ENCODE data around the gene SLC35B1. TPM values are rescaled to one million over a fixed set of nuclear protein-coding genes. Genes with fewer than 3 reads are reported as not detected.
A peak's percentile ranks its signal among the peaks of the same experiment; 100 is the strongest.

SLC35B1 gene
- total RNA-seq, 1 experiment from 2014 or later, result 44.7 TPM

DNA sequence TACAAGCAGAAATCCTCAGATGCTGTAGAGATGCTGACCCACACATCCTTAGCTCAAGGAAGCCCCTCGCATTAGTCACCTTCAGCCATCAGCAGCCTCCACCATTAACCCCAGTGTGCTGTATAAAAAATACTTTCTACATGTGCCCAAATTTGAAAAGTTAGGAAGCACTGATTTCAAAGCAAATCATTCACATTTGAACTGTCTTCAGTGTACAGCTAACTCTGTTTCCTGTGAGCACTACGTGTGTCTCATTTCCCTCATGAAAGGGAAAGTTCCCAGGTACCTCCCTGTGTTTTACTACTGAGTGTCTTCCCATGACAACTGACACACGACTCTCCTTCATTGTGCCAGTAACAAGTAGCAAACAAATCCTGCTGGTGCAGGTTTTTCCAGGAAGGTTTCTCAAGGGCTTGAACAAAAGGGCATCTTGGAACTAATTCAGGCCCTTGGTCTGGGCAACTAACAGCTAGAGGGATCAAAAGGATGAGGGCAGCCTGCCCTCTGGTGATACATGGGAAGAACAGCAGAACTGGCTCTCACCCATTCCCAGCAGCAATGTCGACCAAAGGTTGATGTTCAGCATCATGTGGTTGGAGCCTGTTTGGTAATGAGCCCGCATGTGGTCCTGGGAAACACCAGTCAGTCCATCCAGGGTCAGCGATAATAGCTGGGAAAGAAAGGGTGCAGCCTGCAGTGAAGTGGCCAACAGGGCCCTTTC lies 4.0 kb downstream of the SLC35B1 start:
- POLR2A ChIA-PET (ENCODE audit: unreplicated experiment), result interaction anchor here (1.0 kb wide), 1 partner anchor 61 kb away, joined by 3 read pairs; no protein-coding TSS in a partner anchor
- no peaks in the 10 kb centered on the region for H3K9me2 ChIP-seq (ENCODE audit: insufficient read depth)
- no peak overlapping the region for H3K4me2 ChIP-seq
- H3K4me1 ChIP-seq (replicated peaks; ENCODE audit: insufficient read depth), result peaks cover 12% of the 10 kb centered on the region
- peaks cover 25% of the 10 kb centered on the region for H3K36me3 ChIP-seq (ENCODE audit: low read depth)
- no peaks in the 10 kb centered on the region for H3K27me3 ChIP-seq (ENCODE audit: insufficient read depth, low read depth)
- H3K79me2 ChIP-seq (ENCODE audit: low read depth), result peaks cover 19% of the 10 kb centered on the region
- no peaks in the 10 kb centered on the region for H4K20me1 ChIP-seq (ENCODE audit: insufficient read depth)
- no TSS peak for BruUV-seq (replicated peaks)
- H3K9me3 ChIP-seq (ENCODE audit: insufficient read depth, low read depth), result no peaks in the 10 kb centered on the region
- CTCF ChIA-PET, result no interaction called here
- H3K27ac ChIP-seq, result no peak overlapping the region
- DNase-seq, result peak; percentile 16 to 46
- intact Hi-C loops (cut with micrococcal nuclease; ENCODE audit: unreplicated experiment), result no loop called here
- H3F3A ChIP-seq (ENCODE audit: insufficient read depth, low read depth), result peaks cover 33% of the 10 kb centered on the region; the same call in 1 of the 2 replicates
- H3K4me3 ChIP-seq, result no peak overlapping the region
- no peak overlapping the region for H2AFZ ChIP-seq
- TF ChIP-seq, protein P1, sequence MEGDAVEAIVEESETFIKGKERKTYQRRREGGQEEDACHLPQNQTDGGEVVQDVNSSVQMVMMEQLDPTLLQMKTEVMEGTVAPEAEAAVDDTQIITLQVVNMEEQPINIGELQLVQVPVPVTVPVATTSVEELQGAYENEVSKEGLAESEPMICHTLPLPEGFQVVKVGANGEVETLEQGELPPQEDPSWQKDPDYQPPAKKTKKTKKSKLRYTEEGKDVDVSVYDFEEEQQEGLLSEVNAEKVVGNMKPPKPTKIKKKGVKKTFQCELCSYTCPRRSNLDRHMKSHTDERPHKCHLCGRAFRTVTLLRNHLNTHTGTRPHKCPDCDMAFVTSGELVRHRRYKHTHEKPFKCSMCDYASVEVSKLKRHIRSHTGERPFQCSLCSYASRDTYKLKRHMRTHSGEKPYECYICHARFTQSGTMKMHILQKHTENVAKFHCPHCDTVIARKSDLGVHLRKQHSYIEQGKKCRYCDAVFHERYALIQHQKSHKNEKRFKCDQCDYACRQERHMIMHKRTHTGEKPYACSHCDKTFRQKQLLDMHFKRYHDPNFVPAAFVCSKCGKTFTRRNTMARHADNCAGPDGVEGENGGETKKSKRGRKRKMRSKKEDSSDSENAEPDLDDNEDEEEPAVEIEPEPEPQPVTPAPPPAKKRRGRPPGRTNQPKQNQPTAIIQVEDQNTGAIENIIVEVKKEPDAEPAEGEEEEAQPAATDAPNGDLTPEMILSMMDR (conservative IDR thresholded peaks at IDR 0.05), result peak; percentile 68
- TF ChIP-seq EZH2 (IDR thresholded peaks at IDR 0.05; ENCODE audit: low read depth), result no peak

DNA sequence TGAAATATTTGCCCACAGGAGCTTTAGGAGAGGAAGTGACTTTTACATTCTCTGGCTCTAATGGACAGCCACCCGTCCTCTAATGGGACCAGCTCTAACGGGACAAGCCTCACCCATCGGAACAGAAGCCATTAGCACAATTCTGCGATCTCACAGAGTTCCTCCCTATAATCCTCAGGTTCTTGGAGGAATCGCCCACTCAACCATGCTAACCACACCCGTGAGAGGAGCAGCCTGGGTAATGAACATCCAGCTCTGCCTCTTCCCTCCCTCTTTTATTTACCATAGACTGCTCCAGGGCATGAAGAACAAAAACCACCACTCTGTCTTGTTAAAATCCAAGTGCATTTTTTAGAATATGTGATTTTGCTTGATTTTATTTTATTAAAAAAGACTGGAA lies 6.8 kb downstream of the SLC35B1 start:
- ChIA-PET POLR2A (ENCODE audit: unreplicated experiment) (no interaction called here), CTCF (no interaction called here)
- H3K27ac ChIP-seq, result no peak overlapping the region
- H3K9me3 ChIP-seq (ENCODE audit: insufficient read depth, low read depth), result no peaks in the 10 kb centered on the region
- H3F3A ChIP-seq (ENCODE audit: insufficient read depth, low read depth), result peaks cover 31% of the 10 kb centered on the region; the same call in 1 of the 2 replicates
- H3K4me3 ChIP-seq, result no peak overlapping the region
- TF ChIP-seq, protein P1 (conservative IDR thresholded peaks at IDR 0.05), result no peak
- TF ChIP-seq EZH2 (IDR thresholded peaks at IDR 0.05; ENCODE audit: low read depth), result no peak
- no peak overlapping the region for H2AFZ ChIP-seq
- no TSS peak for BruUV-seq (replicated peaks)
- no peaks in the 10 kb centered on the region for H3K4me1 ChIP-seq (replicated peaks; ENCODE audit: insufficient read depth)
- DNase-seq, result no peak
- H3K9me2 ChIP-seq (ENCODE audit: insufficient read depth), result no peaks in the 10 kb centered on the region
- peaks cover 25% of the 10 kb centered on the region for H3K36me3 ChIP-seq (ENCODE audit: low read depth)
- no peaks in the 10 kb centered on the region for H3K27me3 ChIP-seq (ENCODE audit: insufficient read depth, low read depth)
- no peaks in the 10 kb centered on the region for H4K20me1 ChIP-seq (ENCODE audit: insufficient read depth)
- no peak overlapping the region for H3K4me2 ChIP-seq
- intact Hi-C loops (cut with micrococcal nuclease; ENCODE audit: unreplicated experiment), result no loop called here
- H3K79me2 ChIP-seq (ENCODE audit: low read depth), result peaks cover 2% of the 10 kb centered on the region; the same call in 1 of the 2 replicates

DNA sequence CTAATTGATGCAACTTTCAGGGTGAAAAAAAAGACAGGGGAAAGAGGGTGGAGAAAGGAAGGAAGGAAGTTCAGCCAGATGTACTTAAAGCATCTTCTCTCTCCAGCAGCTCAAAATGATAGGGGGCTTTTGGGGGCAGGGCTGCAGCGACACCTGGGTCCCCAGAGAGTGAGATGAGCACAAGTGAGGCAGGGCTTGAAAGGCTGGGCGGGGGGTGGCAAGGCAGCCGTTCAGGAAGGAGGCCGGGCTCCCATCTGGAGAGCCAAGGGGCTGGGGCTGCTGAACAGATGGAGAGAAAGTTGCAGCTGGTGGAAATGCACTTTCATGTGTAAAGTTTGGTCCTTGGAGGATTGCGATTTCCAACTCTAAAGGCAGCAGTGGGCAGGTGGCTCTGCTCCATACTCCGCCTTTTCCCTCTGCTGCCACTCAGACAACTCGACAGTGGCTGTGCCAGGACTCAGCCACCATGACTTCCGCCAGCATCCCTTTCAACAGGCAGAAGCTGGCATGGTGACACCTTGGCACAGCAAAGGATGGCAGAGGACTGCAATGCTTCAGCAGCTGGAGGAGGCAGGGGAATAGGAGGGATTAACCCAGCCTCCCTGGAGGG lies 7.7 kb downstream of the SLC35B1 start:
- peaks cover 26% of the 10 kb centered on the region; the same call in 1 of the 2 replicates for H3F3A ChIP-seq (ENCODE audit: insufficient read depth, low read depth)
- BruUV-seq (replicated peaks), result no TSS peak
- intact Hi-C loops (cut with micrococcal nuclease; ENCODE audit: unreplicated experiment), result loop anchor here (10.0 kb wide), 1 partner anchor 285 kb away; the partner anchor contains the start of gene PHB1

More for the DNA sequence above, 7.7 kb downstream of the SLC35B1 start:
- TF ChIP-seq, protein P1 (conservative IDR thresholded peaks at IDR 0.05), result no peak
- TF ChIP-seq EZH2 (IDR thresholded peaks at IDR 0.05; ENCODE audit: low read depth), result no peak
- peak in 1 of 2 experiments; percentile 30 for DNase-seq
- CTCF ChIA-PET, result no interaction called here
- peaks cover 19% of the 10 kb centered on the region for H3K36me3 ChIP-seq (ENCODE audit: low read depth)
- no peaks in the 10 kb centered on the region for H3K9me2 ChIP-seq (ENCODE audit: insufficient read depth)
- no peaks in the 10 kb centered on the region for H3K9me3 ChIP-seq (ENCODE audit: insufficient read depth, low read depth)
- no peaks in the 10 kb centered on the region for H3K79me2 ChIP-seq (ENCODE audit: low read depth)
- H3K4me1 ChIP-seq (replicated peaks; ENCODE audit: insufficient read depth), result no peaks in the 10 kb centered on the region
- H3K27ac ChIP-seq, result no peak overlapping the region
- no peaks in the 10 kb centered on the region for H3K27me3 ChIP-seq (ENCODE audit: insufficient read depth, low read depth)
- H2AFZ ChIP-seq, result no peak overlapping the region
- POLR2A ChIA-PET (ENCODE audit: unreplicated experiment), result no interaction called here
- H3K4me2 ChIP-seq, result no peak overlapping the region
- no peak overlapping the region for H3K4me3 ChIP-seq
- H4K20me1 ChIP-seq (ENCODE audit: insufficient read depth), result no peaks in the 10 kb centered on the region
